PFSK-1 (cell line): Measurements from ENCODE around the gene VTN.

Experiments
- POLR2AphosphoS5 ChIP-seq: IDR thresholded peaks from 2 replicates; pipeline ENCODE4 v1.6.1; 2012; ENCODE audit warnings: low read depth, mild to moderate bottlenecking, control low read depth, low read length, moderate library complexity
- SIN3A ChIP-seq: IDR thresholded peaks from 2 replicates; pipeline ENCODE4 v1.6.1; 2012; ENCODE audit warnings: mild to moderate bottlenecking, low read length, moderate library complexity, borderline replicate concordance; ENCODE audit not compliant: insufficient read depth
- TF ChIP-seq, protein P1 (sequence below), 2 experiments: IDR thresholded peaks; 2 replicates each; pipeline versions ENCODE4 v1.6.1 to v1.8.0; 2011 to 2012; ENCODE audit warnings: low read depth in 2 of 2, low read length in 2 of 2, control low read depth in 1 of 2, inconsistent platforms in 1 of 2, mild to moderate bottlenecking in 1 of 2, moderate library complexity in 1 of 2; ENCODE audit not compliant: insufficient read depth in 1 of 2

DNA sequence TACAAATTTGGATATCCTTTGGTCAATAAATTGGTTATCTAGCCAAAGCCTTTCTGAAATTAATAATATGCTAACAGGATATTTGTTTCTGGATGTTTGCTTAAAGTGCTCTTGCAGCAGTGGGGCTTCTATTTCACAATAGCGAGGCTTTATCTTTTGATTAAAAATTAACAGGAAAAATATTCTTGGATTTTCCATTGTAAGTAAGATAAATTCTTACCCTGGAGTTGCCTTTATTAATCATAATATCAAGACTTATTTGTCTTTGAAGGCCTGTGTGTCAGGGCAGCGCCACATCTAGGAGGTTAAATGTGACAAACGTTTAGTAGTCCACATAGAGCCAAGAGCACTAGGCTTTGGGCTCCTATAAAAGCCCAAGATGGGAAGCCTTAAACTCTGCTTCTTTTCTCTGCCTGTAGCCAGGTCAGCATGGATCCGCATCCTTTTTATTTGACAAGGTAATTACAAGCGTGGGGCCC, 45.8 kb downstream of the VTN start:
- TF ChIP-seq POLR2AphosphoS5 (no peak), SIN3A (no peak)
- TF ChIP-seq, protein P1, sequence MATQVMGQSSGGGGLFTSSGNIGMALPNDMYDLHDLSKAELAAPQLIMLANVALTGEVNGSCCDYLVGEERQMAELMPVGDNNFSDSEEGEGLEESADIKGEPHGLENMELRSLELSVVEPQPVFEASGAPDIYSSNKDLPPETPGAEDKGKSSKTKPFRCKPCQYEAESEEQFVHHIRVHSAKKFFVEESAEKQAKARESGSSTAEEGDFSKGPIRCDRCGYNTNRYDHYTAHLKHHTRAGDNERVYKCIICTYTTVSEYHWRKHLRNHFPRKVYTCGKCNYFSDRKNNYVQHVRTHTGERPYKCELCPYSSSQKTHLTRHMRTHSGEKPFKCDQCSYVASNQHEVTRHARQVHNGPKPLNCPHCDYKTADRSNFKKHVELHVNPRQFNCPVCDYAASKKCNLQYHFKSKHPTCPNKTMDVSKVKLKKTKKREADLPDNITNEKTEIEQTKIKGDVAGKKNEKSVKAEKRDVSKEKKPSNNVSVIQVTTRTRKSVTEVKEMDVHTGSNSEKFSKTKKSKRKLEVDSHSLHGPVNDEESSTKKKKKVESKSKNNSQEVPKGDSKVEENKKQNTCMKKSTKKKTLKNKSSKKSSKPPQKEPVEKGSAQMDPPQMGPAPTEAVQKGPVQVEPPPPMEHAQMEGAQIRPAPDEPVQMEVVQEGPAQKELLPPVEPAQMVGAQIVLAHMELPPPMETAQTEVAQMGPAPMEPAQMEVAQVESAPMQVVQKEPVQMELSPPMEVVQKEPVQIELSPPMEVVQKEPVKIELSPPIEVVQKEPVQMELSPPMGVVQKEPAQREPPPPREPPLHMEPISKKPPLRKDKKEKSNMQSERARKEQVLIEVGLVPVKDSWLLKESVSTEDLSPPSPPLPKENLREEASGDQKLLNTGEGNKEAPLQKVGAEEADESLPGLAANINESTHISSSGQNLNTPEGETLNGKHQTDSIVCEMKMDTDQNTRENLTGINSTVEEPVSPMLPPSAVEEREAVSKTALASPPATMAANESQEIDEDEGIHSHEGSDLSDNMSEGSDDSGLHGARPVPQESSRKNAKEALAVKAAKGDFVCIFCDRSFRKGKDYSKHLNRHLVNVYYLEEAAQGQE (IDR thresholded peaks at IDR 0.05; ENCODE audit: insufficient read depth in 1 of 2, low read depth in 2 of 2, low read length in 2 of 2), result no peak
